Stimulated activated CD4-positive, alpha-beta T cell treated with anti-CD3 and anti-CD28 coated beads, Interleukin-12 subunit alpha, Interleukin-12 subunit beta, amount 100 ng/mL, for 48 hours (primary cell): ENCODE results near the gene CLTA.
A peak's percentile ranks its signal among the peaks of the same experiment; 100 is the strongest.
"Not testable (repeated sequence)": the region's sequence is repeated elsewhere in the genome, so short reads cannot be mapped to it uniquely, and the experiment has no call there.

ENCODE experiments used
- DNase-seq, 3 donors: peaks; one replicate each; pipeline ENCODE4 v3.0.0-alpha.2; 2020; ENCODE audit warnings: low read depth in 2 of 3, low spot score in 1 of 3

The CLTA gene

GRCh38 chr9:36237230-36237629 is 46.5 kb downstream of the CLTA start:
- no peak for DNase-seq

GRCh38 chr9:36239205-36239604 is 48.5 kb downstream of the CLTA start:
- DNase-seq: not testable (repeated sequence)

GRCh38 chr9:36239675-36240074 is 49.0 kb downstream of the CLTA start:
- not testable (repeated sequence) for DNase-seq

GRCh38 chr9:36245906-36246305 is 55.2 kb downstream of the CLTA start:
- DNase-seq: no peak

- DNase-seq: no peak
These were observed 56.6 kb downstream of the CLTA start for GRCh38 chr9:36247356-36247755.

GRCh38 chr9:36248061-36248460 is 57.3 kb downstream of the CLTA start:
- not testable (repeated sequence) for DNase-seq

GRCh38 chr9:36249189-36249588 is 58.5 kb downstream of the CLTA start:
- DNase-seq: no peak

- DNase-seq: no peak
These were observed 59.4 kb downstream of the CLTA start for GRCh38 chr9:36250079-36250478.

- no peak for DNase-seq
These were observed 60.7 kb downstream of the CLTA start for GRCh38 chr9:36251428-36251827.

- DNase-seq: peak; percentile 96 to 97 (median 97)
These were observed 67.7 kb downstream of the CLTA start, which contains the start of gene GNE for GRCh38 chr9:36258208-36258995. Gene GNE, minus strand, starts transcription at chr9:36258448. Its CDS starts 9,093 bp downstream, at chr9:36249355.

GRCh38 chr9:36258996-36259533 is 68.3 kb downstream of the CLTA start:
- DNase-seq: no peak
